Measurements from ENCODE around the gene COMMD1.
"Not testable (repeated sequence)": the region's sequence is repeated elsewhere in the genome, so short reads cannot be mapped to it uniquely, and the experiment has no call there.

Gene COMMD1

GRCh38 chr2:61962095-61962984 lies 56.9 kb downstream of the COMMD1 start:
- no peak for DNase-seq (ENCODE audit: extremely low read depth in 1 of 2, low read depth in 1 of 2)

GRCh38 chr2:61966087-61966727 lies 60.7 kb downstream of the COMMD1 start:
- no peak for DNase-seq (ENCODE audit: extremely low read depth in 1 of 2, low read depth in 1 of 2)

GRCh38 chr2:61967262-61967661 lies 61.8 kb downstream of the COMMD1 start:
- no peak for DNase-seq (ENCODE audit: extremely low read depth in 1 of 2, low read depth in 1 of 2)

- DNase-seq (ENCODE audit: extremely low read depth in 1 of 2, low read depth in 1 of 2) = no peak
Observed at GRCh38 chr2:61969376-61969775, 63.9 kb downstream of the COMMD1 start.

GRCh38 chr2:61970807-61971556 lies 65.5 kb downstream of the COMMD1 start:
- DNase-seq (ENCODE audit: extremely low read depth in 1 of 2, low read depth in 1 of 2) = no peak

- DNase-seq (ENCODE audit: extremely low read depth in 1 of 2, low read depth in 1 of 2) = no peak
Observed at GRCh38 chr2:61978522-61978921, 73.0 kb downstream of the COMMD1 start.

GRCh38 chr2:61980758-61981157 lies 75.3 kb downstream of the COMMD1 start:
- no peak for DNase-seq (ENCODE audit: extremely low read depth in 1 of 2, low read depth in 1 of 2)

- no peak for DNase-seq (ENCODE audit: extremely low read depth in 1 of 2, low read depth in 1 of 2)
Observed at GRCh38 chr2:61984682-61985081, 79.2 kb downstream of the COMMD1 start.

GRCh38 chr2:61988462-61989366 lies 83.2 kb downstream of the COMMD1 start:
- DNase-seq (ENCODE audit: extremely low read depth in 1 of 2, low read depth in 1 of 2) = no peak

GRCh38 chr2:61993422-61994024 lies 88.0 kb downstream of the COMMD1 start:
- no peak for DNase-seq (ENCODE audit: extremely low read depth in 1 of 2, low read depth in 1 of 2)

- no peak for DNase-seq (ENCODE audit: extremely low read depth in 1 of 2, low read depth in 1 of 2)
Observed at GRCh38 chr2:61994531-61994930, 89.1 kb downstream of the COMMD1 start.

GRCh38 chr2:61995065-61995464 lies 89.6 kb downstream of the COMMD1 start:
- DNase-seq (ENCODE audit: extremely low read depth in 1 of 2, low read depth in 1 of 2) = no peak

GRCh38 chr2:61995515-61995914 lies 90.0 kb downstream of the COMMD1 start:
- DNase-seq (ENCODE audit: extremely low read depth in 1 of 2, low read depth in 1 of 2) = no peak

GRCh38 chr2:61998426-61998825 lies 93.0 kb downstream of the COMMD1 start:
- DNase-seq (ENCODE audit: extremely low read depth in 1 of 2, low read depth in 1 of 2) = no peak

GRCh38 chr2:62000538-62000937 lies 95.1 kb downstream of the COMMD1 start:
- DNase-seq (ENCODE audit: extremely low read depth in 1 of 2, low read depth in 1 of 2) = no peak

GRCh38 chr2:62001431-62001830 lies 96.0 kb downstream of the COMMD1 start:
- no peak for DNase-seq (ENCODE audit: extremely low read depth in 1 of 2, low read depth in 1 of 2)

GRCh38 chr2:62004428-62004827 lies 99.0 kb downstream of the COMMD1 start:
- DNase-seq (ENCODE audit: extremely low read depth in 1 of 2, low read depth in 1 of 2) = not testable (repeated sequence)

- DNase-seq (ENCODE audit: extremely low read depth in 1 of 2, low read depth in 1 of 2) = no peak
Observed at GRCh38 chr2:62007555-62007954, 102.1 kb downstream of the COMMD1 start.

- no peak for DNase-seq (ENCODE audit: extremely low read depth in 1 of 2, low read depth in 1 of 2)
Observed at GRCh38 chr2:62010632-62011256, 105.3 kb downstream of the COMMD1 start.

GRCh38 chr2:62013641-62014040 lies 108.2 kb downstream of the COMMD1 start:
- DNase-seq (ENCODE audit: extremely low read depth in 1 of 2, low read depth in 1 of 2) = no peak

All from stimulated activated CD8-positive, alpha-beta memory T cell treated with anti-CD3 and anti-CD28 coated beads, Interleukin-7, amount 100 ng/mL, for 48 hours (primary cell).